H1 (cell line): ENCODE results near the gene DISC1.

Experiments
- BRCA1 ChIP-seq: IDR thresholded peaks from 2 replicates; pipeline ENCODE4 v1.6.1; 2012; ENCODE audit warnings: low read depth, low read length, improper control_type of control experiment
- CTCF ChIP-seq, 3 experiments: IDR thresholded peaks; 1 replicate in 2 of 3; 2 replicates in 1 of 3; pipeline versions ENCODE4 v1.5.1 to v1.6.1; 2011; ENCODE audit warnings: low read length in 3 of 3, mild to moderate bottlenecking in 3 of 3, inconsistent platforms in 2 of 3, low read depth in 1 of 3, moderate library complexity in 1 of 3; ENCODE audit not compliant: insufficient read depth in 1 of 3; ENCODE audit errors: control extremely low read depth in 1 of 3
- EP300 ChIP-seq, 2 experiments: IDR thresholded peaks; 1 replicate in 1 of 2; 2 replicates in 1 of 2; pipeline ENCODE4 v1.6.1; 2011 to 2012; ENCODE audit warnings: low read depth in 2 of 2, low read length in 2 of 2, mild to moderate bottlenecking in 2 of 2, borderline replicate concordance in 1 of 2, inconsistent platforms in 1 of 2, moderate library complexity in 1 of 2
- MAFK ChIP-seq: IDR thresholded peaks from 2 replicates; pipeline ENCODE4 v1.6.1; 2012; ENCODE audit warnings: low read depth, mild to moderate bottlenecking, improper control_type of control experiment, low read length
- MAX ChIP-seq: IDR thresholded peaks from 2 replicates; pipeline ENCODE4 v1.6.1; 2012; ENCODE audit warnings: inconsistent platforms
- POLR2A ChIP-seq, 2 experiments: IDR thresholded peaks; 1 replicate in 1 of 2; 2 replicates in 1 of 2; pipeline ENCODE4 v1.6.1; 2011; ENCODE audit warnings: low read depth in 2 of 2, low read length in 2 of 2, mild to moderate bottlenecking in 2 of 2; ENCODE audit errors: control extremely low read depth in 1 of 2
- RXRA ChIP-seq: IDR thresholded peaks from 2 replicates; pipeline ENCODE4 v1.6.1; 2011; ENCODE audit warnings: low read depth, mild to moderate bottlenecking, low read length, moderate library complexity; ENCODE audit not compliant: insufficient read depth
- SP1 ChIP-seq: IDR thresholded peaks from 2 replicates; pipeline ENCODE4 v1.6.1; 2011; ENCODE audit warnings: low read depth, low read length
- TAF1 ChIP-seq: IDR thresholded peaks from 2 replicates; pipeline ENCODE4 v1.6.1; 2011; ENCODE audit warnings: mild to moderate bottlenecking, low read depth, low read length
- TAF7 ChIP-seq: optimal IDR thresholded peaks from 2 replicates; pipeline ENCODE3; 2011; ENCODE audit warnings: low read depth, mild to moderate bottlenecking, inconsistent platforms, low read length, moderate library complexity, borderline replicate concordance
- USF2 ChIP-seq: IDR thresholded peaks from 2 replicates; pipeline ENCODE4 v1.6.1; 2011; ENCODE audit warnings: low read length, improper control_type of control experiment

GRCh38 chr1:231748760-231749415 is 122.3 kb downstream of the DISC1 start:
- TF ChIP-seq USF2: no peak
- TF ChIP-seq CTCF (IDR thresholded peaks at IDR 0.05; ENCODE audit: control extremely low read depth in 1 of 3, insufficient read depth in 1 of 3, low read depth in 1 of 3, low read length in 3 of 3): no peak
- no peak for TF ChIP-seq POLR2A (IDR thresholded peaks at IDR 0.05; ENCODE audit: control extremely low read depth in 1 of 2, low read depth in 2 of 2, low read length in 2 of 2)
- TF ChIP-seq EP300 (IDR thresholded peaks at IDR 0.05; ENCODE audit: borderline replicate concordance in 1 of 2, low read depth in 2 of 2, low read length in 2 of 2): no peak
- no peak for TF ChIP-seq MAX
- TF ChIP-seq BRCA1: no peak
- no peak for TF ChIP-seq RXRA
- TF ChIP-seq TAF1: no peak
- TF ChIP-seq TAF7: no peak
- no peak for TF ChIP-seq MAFK
- TF ChIP-seq SP1: no peak
